Neural cell (in vitro differentiated cells): ENCODE results near the gene ACD. TPM values are rescaled to one million over a fixed set of nuclear protein-coding genes. Genes with fewer than 3 reads are reported as not detected.

Source experiments
- H2AFZ ChIP-seq: fragments of 200-600, 300-800 bp; sonication (generic), shearing (Covaris generic); 2 replicates; pipeline ENCODE4 v1.6.0; 2014; ENCODE audit warnings: low read depth, mild to moderate bottlenecking, antibody characterized with exemption, low read length, moderate library complexity
- H3F3A ChIP-seq: fragments of 200-600 bp; shearing (Covaris generic); 2 replicates; pipeline ENCODE4 v1.6.1; 2016; ENCODE audit warnings: mild to moderate bottlenecking, moderate library complexity, mixed read lengths, antibody characterized with exemption, low read length; ENCODE audit not compliant: insufficient read depth, poor library complexity, severe bottlenecking
- H3K27ac ChIP-seq: fragments of 200-600, 300-800 bp; sonication (generic), shearing (Covaris generic); 2 replicates; pipeline ENCODE4 v1.5.1; 2014; ENCODE audit warnings: mild to moderate bottlenecking, low read length, moderate library complexity
- H3K27me3 ChIP-seq: fragments of 300-800, 200-600 bp; sonication (generic), shearing (Covaris generic); 2 replicates; pipeline ENCODE4 v1.6.0; 2014; ENCODE audit warnings: mild to moderate bottlenecking, low read depth, low read length, moderate library complexity; ENCODE audit not compliant: insufficient read depth
- H3K36me3 ChIP-seq: fragments of 300-800, 200-600 bp; sonication (generic), shearing (Covaris generic); 2 replicates; pipeline ENCODE4 v1.5.1; 2014; ENCODE audit warnings: mild to moderate bottlenecking, antibody characterized with exemption, low read length, moderate library complexity; ENCODE audit not compliant: insufficient read depth
- H3K4me2 ChIP-seq: fragments of 300-800, 200-600 bp; sonication (generic), shearing (Covaris generic); 2 replicates; pipeline ENCODE4 v1.6.0; 2014; ENCODE audit warnings: mild to moderate bottlenecking, low read length
- H3K4me3 ChIP-seq: fragments of 300-800, 200-600 bp; sonication (generic), shearing (Covaris generic); 2 replicates; pipeline ENCODE4 v1.5.1; 2014; ENCODE audit warnings: mild to moderate bottlenecking, low read length, moderate library complexity
- H3K79me2 ChIP-seq: fragments of 200-600 bp; shearing (Covaris generic); replicated peaks from 2 replicates; pipeline ENCODE4 v1.6.0; 2014; ENCODE audit warnings: mild to moderate bottlenecking, low read length, moderate library complexity; ENCODE audit not compliant: insufficient read depth
- H3K9ac ChIP-seq: fragments of 300-800, 200-600 bp; sonication (generic), shearing (Covaris generic); 2 replicates; pipeline ENCODE4 v1.6.1; 2016; ENCODE audit warnings: mild to moderate bottlenecking, low read length, mixed read lengths
- H3K9me2 ChIP-seq: fragments of 200-600 bp; shearing (Covaris generic); 2 replicates; pipeline ENCODE4 v1.6.1; 2016; ENCODE audit warnings: mild to moderate bottlenecking, low read length, mixed read lengths; ENCODE audit not compliant: insufficient read depth
- H3K9me3 ChIP-seq: fragments of 200-600, 300-800 bp; sonication (generic), shearing (Covaris generic); 2 replicates; pipeline ENCODE4 v1.6.1; 2016; ENCODE audit warnings: mild to moderate bottlenecking, mixed run types, low read length, moderate library complexity, mixed read lengths
- H4K20me1 ChIP-seq: fragments of 200-600 bp; shearing (Covaris generic); 2 replicates; pipeline ENCODE4 v1.6.1; 2016; ENCODE audit warnings: mild to moderate bottlenecking, mixed run types; ENCODE audit not compliant: insufficient read depth
- EP300 ChIP-seq: fragments of 450-650 bp; conservative IDR thresholded peaks from 2 replicates; pipeline ENCODE4 v1.6.1; 2014; ENCODE audit warnings: antibody characterized with exemption, mild to moderate bottlenecking, moderate library complexity; ENCODE audit not compliant: poor library complexity, severe bottlenecking
- EZH2 ChIP-seq: fragments of 200-600, 300-800 bp; shearing (Covaris generic), sonication (generic); IDR thresholded peaks from 2 replicates; pipeline ENCODE4 v1.6.1; 2014; ENCODE audit warnings: antibody characterized with exemption, low read length, borderline replicate concordance, mild to moderate bottlenecking; ENCODE audit not compliant: insufficient read depth, poor library complexity, severe bottlenecking
- MXI1 ChIP-seq: fragments of 450-650 bp; conservative IDR thresholded peaks from 2 replicates; pipeline ENCODE4 v1.6.1; 2014; ENCODE audit warnings: antibody characterized with exemption, mild to moderate bottlenecking; ENCODE audit not compliant: poor library complexity, severe bottlenecking
- POLR2AphosphoS5 ChIP-seq: IDR thresholded peaks from 2 replicates; pipeline ENCODE4 v1.6.1; 2012
- RAD21 ChIP-seq: fragments of 450-650 bp; conservative IDR thresholded peaks from 2 replicates; pipeline ENCODE4 v1.6.1; 2014; ENCODE audit warnings: antibody characterized with exemption, mild to moderate bottlenecking, moderate library complexity
- SMC3 ChIP-seq: fragments of 450-650 bp; conservative IDR thresholded peaks from 2 replicates; pipeline ENCODE4 v1.6.1; 2014; ENCODE audit warnings: antibody characterized with exemption, mild to moderate bottlenecking, moderate library complexity; ENCODE audit not compliant: poor library complexity
- TAF1 ChIP-seq: IDR thresholded peaks from 2 replicates; pipeline ENCODE4 v1.6.1; 2012; ENCODE audit warnings: low read depth
- polyA plus RNA-seq: library from polyadenylated mRNA; depleted of rRNA; stranded (reverse); fragments of >200 nt; gene quantifications from 2 replicates; pipeline ENCODE4 v1.2.3, GENCODE V29; 2014
- TF ChIP-seq, protein P1 (sequence below): IDR thresholded peaks from 2 replicates; pipeline ENCODE4 v1.6.1; 2012; ENCODE audit warnings: borderline replicate concordance
- TF ChIP-seq, protein P2 (sequence below): fragments of 450-650 bp; IDR thresholded peaks from 2 replicates; pipeline ENCODE4 v1.5.1; 2014; ENCODE audit warnings: antibody characterized with exemption, mild to moderate bottlenecking, moderate library complexity; ENCODE audit not compliant: poor library complexity, severe bottlenecking

Gene ACD
- polyA plus RNA-seq, 1 donor from 2014 or later, result 98.6 TPM

GRCh38 chr16:67628216-67628615 is 31.8 kb downstream of the ACD start:
- Histone ChIP-seq H3K4me3 (no peak overlapping the region), H4K20me1 (no peaks in the 10 kb centered on the region), H3K27me3 (no peaks in the 10 kb centered on the region), H3F3A (no peaks in the 10 kb centered on the region), H3K36me3 (no peaks in the 10 kb centered on the region), H3K79me2 (no peaks in the 10 kb centered on the region), H3K27ac (no peak overlapping the region), H3K9me2 (no peaks in the 10 kb centered on the region), H3K4me2 (no peak overlapping the region), H3K9ac (no peak overlapping the region), H2AFZ (no peak overlapping the region), H3K9me3 (no peaks in the 10 kb centered on the region)
- TF ChIP-seq SMC3 (no peak), EZH2 (no peak), POLR2AphosphoS5 (no peak), MXI1 (no peak), RAD21 (no peak), TAF1 (no peak), EP300 (no peak)
- TF ChIP-seq, protein P1, sequence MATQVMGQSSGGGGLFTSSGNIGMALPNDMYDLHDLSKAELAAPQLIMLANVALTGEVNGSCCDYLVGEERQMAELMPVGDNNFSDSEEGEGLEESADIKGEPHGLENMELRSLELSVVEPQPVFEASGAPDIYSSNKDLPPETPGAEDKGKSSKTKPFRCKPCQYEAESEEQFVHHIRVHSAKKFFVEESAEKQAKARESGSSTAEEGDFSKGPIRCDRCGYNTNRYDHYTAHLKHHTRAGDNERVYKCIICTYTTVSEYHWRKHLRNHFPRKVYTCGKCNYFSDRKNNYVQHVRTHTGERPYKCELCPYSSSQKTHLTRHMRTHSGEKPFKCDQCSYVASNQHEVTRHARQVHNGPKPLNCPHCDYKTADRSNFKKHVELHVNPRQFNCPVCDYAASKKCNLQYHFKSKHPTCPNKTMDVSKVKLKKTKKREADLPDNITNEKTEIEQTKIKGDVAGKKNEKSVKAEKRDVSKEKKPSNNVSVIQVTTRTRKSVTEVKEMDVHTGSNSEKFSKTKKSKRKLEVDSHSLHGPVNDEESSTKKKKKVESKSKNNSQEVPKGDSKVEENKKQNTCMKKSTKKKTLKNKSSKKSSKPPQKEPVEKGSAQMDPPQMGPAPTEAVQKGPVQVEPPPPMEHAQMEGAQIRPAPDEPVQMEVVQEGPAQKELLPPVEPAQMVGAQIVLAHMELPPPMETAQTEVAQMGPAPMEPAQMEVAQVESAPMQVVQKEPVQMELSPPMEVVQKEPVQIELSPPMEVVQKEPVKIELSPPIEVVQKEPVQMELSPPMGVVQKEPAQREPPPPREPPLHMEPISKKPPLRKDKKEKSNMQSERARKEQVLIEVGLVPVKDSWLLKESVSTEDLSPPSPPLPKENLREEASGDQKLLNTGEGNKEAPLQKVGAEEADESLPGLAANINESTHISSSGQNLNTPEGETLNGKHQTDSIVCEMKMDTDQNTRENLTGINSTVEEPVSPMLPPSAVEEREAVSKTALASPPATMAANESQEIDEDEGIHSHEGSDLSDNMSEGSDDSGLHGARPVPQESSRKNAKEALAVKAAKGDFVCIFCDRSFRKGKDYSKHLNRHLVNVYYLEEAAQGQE, result no peak
- TF ChIP-seq, protein P2, sequence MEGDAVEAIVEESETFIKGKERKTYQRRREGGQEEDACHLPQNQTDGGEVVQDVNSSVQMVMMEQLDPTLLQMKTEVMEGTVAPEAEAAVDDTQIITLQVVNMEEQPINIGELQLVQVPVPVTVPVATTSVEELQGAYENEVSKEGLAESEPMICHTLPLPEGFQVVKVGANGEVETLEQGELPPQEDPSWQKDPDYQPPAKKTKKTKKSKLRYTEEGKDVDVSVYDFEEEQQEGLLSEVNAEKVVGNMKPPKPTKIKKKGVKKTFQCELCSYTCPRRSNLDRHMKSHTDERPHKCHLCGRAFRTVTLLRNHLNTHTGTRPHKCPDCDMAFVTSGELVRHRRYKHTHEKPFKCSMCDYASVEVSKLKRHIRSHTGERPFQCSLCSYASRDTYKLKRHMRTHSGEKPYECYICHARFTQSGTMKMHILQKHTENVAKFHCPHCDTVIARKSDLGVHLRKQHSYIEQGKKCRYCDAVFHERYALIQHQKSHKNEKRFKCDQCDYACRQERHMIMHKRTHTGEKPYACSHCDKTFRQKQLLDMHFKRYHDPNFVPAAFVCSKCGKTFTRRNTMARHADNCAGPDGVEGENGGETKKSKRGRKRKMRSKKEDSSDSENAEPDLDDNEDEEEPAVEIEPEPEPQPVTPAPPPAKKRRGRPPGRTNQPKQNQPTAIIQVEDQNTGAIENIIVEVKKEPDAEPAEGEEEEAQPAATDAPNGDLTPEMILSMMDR, result no peak

- Histone ChIP-seq H3K79me2 (peaks cover 4% of the 10 kb centered on the region), H4K20me1 (no peaks in the 10 kb centered on the region), H3F3A (no peaks in the 10 kb centered on the region), H3K4me3 (no peak overlapping the region), H2AFZ (no peak overlapping the region), H3K9me2 (no peaks in the 10 kb centered on the region), H3K27me3 (no peaks in the 10 kb centered on the region), H3K36me3 (no peaks in the 10 kb centered on the region), H3K4me2 (no peak overlapping the region), H3K9me3 (no peaks in the 10 kb centered on the region), H3K27ac (no peak overlapping the region), H3K9ac (no peak overlapping the region)
- TF ChIP-seq TAF1 (no peak), MXI1 (no peak), SMC3 (no peak)
- TF ChIP-seq, protein P1, result no peak
- TF ChIP-seq, protein P2, result no peak
These were observed 46.3 kb downstream of the ACD start for GRCh38 chr16:67613808-67614207.
